Fibroblast of lung (primary cell): ENCODE measurements around the gene TCP11X2. TPM values are rescaled to one million over a fixed set of nuclear protein-coding genes. Genes with fewer than 3 reads are reported as not detected.
"Not testable (repeated sequence)": the region's sequence is repeated elsewhere in the genome, so short reads cannot be mapped to it uniquely, and the experiment has no call there.

Experiments
- DNase-seq, 2 donors: peaks; one replicate each; pipeline versions ENCODE4 v3.0.0 to v3.0.0-alpha.2; 2010; ENCODE audit warnings: low read depth in 2 of 2
- H2AFZ ChIP-seq: 2 replicates; pipeline ENCODE4 v1.5.1; 2012; ENCODE audit warnings: low read length, control low read depth, inconsistent platforms
- H3K27ac ChIP-seq: 2 replicates; pipeline ENCODE4 v1.5.1; 2011; ENCODE audit warnings: low read length, control low read depth; ENCODE audit not compliant: insufficient read depth
- H3K27me3 ChIP-seq: 2 replicates; pipeline ENCODE4 v1.5.1; 2011; ENCODE audit warnings: mild to moderate bottlenecking, low read length; ENCODE audit not compliant: control insufficient read depth, insufficient read depth
- H3K36me3 ChIP-seq: 2 replicates; pipeline ENCODE4 v1.5.1; 2011; ENCODE audit warnings: low read length; ENCODE audit not compliant: control insufficient read depth, insufficient read depth
- H3K4me1 ChIP-seq: 2 replicates; pipeline ENCODE4 v1.5.1; 2011; ENCODE audit warnings: low read length; ENCODE audit not compliant: control insufficient read depth, insufficient read depth; ENCODE audit errors: extremely low read depth
- H3K4me2 ChIP-seq: 2 replicates; pipeline ENCODE4 v1.5.1; 2011; ENCODE audit warnings: low read length, control low read depth; ENCODE audit not compliant: insufficient read depth; ENCODE audit errors: extremely low read depth
- H3K4me3 ChIP-seq, 4 experiments: fragments of 200-600 bp in 1 of 4; sonication (generic) in 1 of 4; replicated peaks in 1 of 4; 2 replicates each; pipeline ENCODE4 v1.5.1; 2011 to 2016; ENCODE audit warnings: low read length in 4 of 4, low read depth in 3 of 4, mild to moderate bottlenecking in 3 of 4, control low read depth in 2 of 4, inconsistent platforms in 1 of 4, mixed read lengths in 1 of 4; ENCODE audit not compliant: insufficient read depth in 1 of 4; ENCODE audit errors: control extremely low read depth in 1 of 4
- H3K79me2 ChIP-seq: 2 replicates; pipeline ENCODE4 v1.5.1; 2012; ENCODE audit warnings: mild to moderate bottlenecking, low read length, inconsistent platforms; ENCODE audit not compliant: control insufficient read depth, insufficient read depth
- H3K9ac ChIP-seq: 2 replicates; pipeline ENCODE4 v1.5.1; 2011; ENCODE audit warnings: mild to moderate bottlenecking, low read length, control low read depth; ENCODE audit not compliant: insufficient read depth
- H3K9me3 ChIP-seq: 2 replicates; pipeline ENCODE4 v1.5.1; 2012; ENCODE audit warnings: low read depth, low read length; ENCODE audit not compliant: control insufficient read depth, insufficient read depth
- H4K20me1 ChIP-seq: 2 replicates; pipeline ENCODE4 v1.5.1; 2011; ENCODE audit warnings: low read length; ENCODE audit not compliant: control insufficient read depth, insufficient read depth; ENCODE audit errors: extremely low read depth
- EZH2 ChIP-seq: IDR thresholded peaks from 2 replicates; pipeline ENCODE4 v1.5.1; 2012; ENCODE audit warnings: low read length, control low read depth, mild to moderate bottlenecking; ENCODE audit errors: missing control alignments
- polyA minus RNA-seq: library from RNA; depleted of rRNA, polyadenylated mRNA; stranded (reverse); fragments of >200 nt; gene quantifications from 2 replicates; pipeline ENCODE4 v1.2.3, GENCODE V29; 2011; ENCODE audit warnings: low replicate concordance
- polyA plus RNA-seq, 2 donors: library from polyadenylated mRNA; depleted of rRNA in 1 of 2; stranded (reverse) in 1 of 2; unstranded in 1 of 2; fragments of >200 nt; gene quantifications; 2 replicates each; pipeline ENCODE4 v1.2.1, GENCODE V29; 2011 to 2012; ENCODE audit warnings: missing spikeins in 1 of 2
- total RNA-seq: library from RNA; depleted of rRNA; stranded (reverse); fragments of >200 nt; gene quantifications from 2 replicates; pipeline ENCODE4 v1.2.1, GENCODE V29; 2014
- TF ChIP-seq, protein P1 (sequence below), 2 donors: IDR thresholded peaks in 1 of 2; conservative IDR thresholded peaks in 1 of 2; 1 replicate in 1 of 2; 2 replicates in 1 of 2; pipeline ENCODE4 v1.5.1; 2011 to 2012; ENCODE audit warnings: low read length in 2 of 2, control low read depth in 1 of 2, inconsistent platforms in 1 of 2, low read depth in 1 of 2, mild to moderate bottlenecking in 1 of 2

Gene TCP11X2
- total RNA-seq, result not detected in 2 replicates
- not detected in 2 replicates for polyA plus RNA-seq
- not detected in 2 replicates for polyA plus RNA-seq (2012)
- polyA minus RNA-seq, result not detected in 2 replicates

DNA sequence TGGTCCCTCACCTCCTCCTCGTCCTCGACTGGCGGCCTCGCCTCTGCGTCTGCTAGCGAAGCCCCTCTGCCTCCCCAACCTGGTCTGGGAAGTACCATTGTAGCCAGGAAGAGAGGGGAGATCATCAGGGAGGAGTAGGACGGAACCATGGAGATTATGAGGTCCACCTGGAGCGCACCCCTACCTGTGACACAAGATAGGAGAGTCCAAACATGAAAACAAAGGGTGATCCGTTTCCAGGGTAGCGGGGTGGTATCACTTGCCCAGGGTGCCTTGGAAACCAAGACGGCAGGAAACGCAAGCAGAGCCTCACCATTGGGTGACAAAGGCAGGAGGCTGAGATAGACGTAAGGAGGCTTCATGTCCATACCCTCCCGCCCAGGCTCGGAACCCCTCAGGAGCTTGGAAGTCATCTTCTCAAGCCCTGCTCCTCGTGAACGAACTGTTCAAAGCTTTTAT, at the start of gene TCP11X2:
Gene TCP11X2, minus strand, starts transcription at position 51 of the 459 bp plus-strand sequence.
- H3K9me3 ChIP-seq, H3K79me2 ChIP-seq, H2AFZ ChIP-seq, H3K4me3 ChIP-seq, H3K27ac ChIP-seq, H3K9ac ChIP-seq, H3K4me2 ChIP-seq, H4K20me1 ChIP-seq, H3K27me3 ChIP-seq, DNase-seq, H3K4me1 ChIP-seq, H3K36me3 ChIP-seq: not testable (repeated sequence)

DNA sequence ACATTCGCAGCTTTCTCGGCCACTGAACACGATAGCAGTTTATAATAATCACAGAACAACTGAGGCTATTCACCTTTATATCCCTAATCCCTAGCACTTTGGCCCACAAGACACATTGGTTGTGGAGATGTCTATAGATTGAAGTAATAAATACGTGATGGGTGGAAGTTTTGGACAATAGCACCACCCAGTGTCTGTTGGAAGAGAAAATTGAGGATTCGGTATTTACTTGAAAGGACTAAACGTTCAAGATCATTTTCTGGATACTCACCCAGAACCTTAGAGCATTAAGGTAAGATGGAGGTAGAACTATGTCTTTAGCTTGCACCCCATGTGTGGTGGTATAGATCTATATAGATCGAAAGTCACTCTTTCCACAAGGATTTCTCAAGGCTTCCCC, 45.7 kb upstream of the TCP11X2 start:
- no peak for TF ChIP-seq EZH2
- TF ChIP-seq, protein P1, sequence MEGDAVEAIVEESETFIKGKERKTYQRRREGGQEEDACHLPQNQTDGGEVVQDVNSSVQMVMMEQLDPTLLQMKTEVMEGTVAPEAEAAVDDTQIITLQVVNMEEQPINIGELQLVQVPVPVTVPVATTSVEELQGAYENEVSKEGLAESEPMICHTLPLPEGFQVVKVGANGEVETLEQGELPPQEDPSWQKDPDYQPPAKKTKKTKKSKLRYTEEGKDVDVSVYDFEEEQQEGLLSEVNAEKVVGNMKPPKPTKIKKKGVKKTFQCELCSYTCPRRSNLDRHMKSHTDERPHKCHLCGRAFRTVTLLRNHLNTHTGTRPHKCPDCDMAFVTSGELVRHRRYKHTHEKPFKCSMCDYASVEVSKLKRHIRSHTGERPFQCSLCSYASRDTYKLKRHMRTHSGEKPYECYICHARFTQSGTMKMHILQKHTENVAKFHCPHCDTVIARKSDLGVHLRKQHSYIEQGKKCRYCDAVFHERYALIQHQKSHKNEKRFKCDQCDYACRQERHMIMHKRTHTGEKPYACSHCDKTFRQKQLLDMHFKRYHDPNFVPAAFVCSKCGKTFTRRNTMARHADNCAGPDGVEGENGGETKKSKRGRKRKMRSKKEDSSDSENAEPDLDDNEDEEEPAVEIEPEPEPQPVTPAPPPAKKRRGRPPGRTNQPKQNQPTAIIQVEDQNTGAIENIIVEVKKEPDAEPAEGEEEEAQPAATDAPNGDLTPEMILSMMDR (conservative IDR thresholded peaks at IDR 0.05 in 1 of 2, IDR thresholded peaks at IDR 0.05 in 1 of 2; ENCODE audit: low read depth in 1 of 2, low read length in 2 of 2), result peak; percentile 23 to 24
- Histone ChIP-seq H3K4me2 (peak overlapping the region; percentile 51), H4K20me1 (no peaks in the 10 kb centered on the region), H3K4me3 (peak overlapping the region in 2 of 4 experiments; percentile 32 to 52), H3K79me2 (no peaks in the 10 kb centered on the region), H2AFZ (peak overlapping the region; percentile 19), H3K9ac (no peak overlapping the region), H3K9me3 (no peaks in the 10 kb centered on the region), H3K4me1 (no peaks in the 10 kb centered on the region), H3K36me3 (no peaks in the 10 kb centered on the region), H3K27ac (no peak overlapping the region), H3K27me3 (no peaks in the 10 kb centered on the region)
- peak; percentile 8 to 46 for DNase-seq

DNA sequence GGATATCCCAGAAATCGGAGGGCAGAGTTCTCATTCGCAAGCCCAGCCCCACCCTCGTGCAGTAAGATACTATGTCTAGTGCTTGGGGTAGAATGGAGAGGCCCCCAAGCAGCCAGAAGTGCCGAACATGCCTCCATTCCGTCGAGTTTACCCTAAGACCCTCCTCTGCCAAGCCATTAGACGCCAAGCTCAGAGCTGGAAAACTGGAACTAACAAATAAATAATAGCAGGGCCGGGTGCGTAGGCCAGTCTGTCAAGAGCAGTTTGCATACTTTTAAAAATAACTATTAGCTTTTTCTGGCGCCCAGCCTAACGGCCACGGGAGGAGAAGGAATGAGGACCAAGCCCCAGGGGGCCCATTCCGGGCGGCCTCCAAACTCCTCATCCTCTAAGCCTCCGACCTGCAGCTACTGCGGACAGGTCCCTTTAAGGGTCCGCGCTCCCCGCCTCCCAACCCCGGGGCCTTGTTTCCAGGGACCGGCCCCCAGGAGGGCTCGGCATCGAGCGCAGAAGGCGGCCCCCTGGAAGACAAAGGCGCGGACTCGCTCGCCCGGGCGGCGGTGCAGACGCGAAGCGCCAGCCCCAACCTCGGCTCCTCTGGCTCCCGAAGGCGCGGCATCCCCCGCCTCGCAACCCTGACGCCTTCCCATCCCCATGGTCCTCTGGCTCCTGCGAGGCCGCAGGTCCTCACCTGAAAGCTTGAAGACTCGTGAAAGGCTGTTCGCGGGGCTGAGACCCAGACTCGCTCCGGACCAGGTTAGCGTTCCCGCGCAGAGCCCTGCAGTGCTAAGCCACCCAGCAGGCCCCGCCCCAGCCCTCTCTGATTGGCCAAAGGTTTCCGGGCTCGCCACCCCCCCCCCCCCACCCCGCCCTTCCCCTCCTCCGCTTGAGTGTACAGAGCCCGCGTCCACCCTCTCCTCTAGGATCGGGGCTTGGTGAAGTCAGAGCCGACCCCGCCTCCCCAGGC, 44.6 kb upstream of the TCP11X2 start, which contains the start of gene TMSB15A:
Gene TMSB15A, minus strand, starts transcription at position 765 of the 967 bp plus-strand sequence.
- peak; percentile 47 to 57 for DNase-seq
- no peaks in the 10 kb centered on the region for H4K20me1 ChIP-seq
- H3K79me2 ChIP-seq, result no peaks in the 10 kb centered on the region
- H3K27me3 ChIP-seq, result no peaks in the 10 kb centered on the region
- H3K9me3 ChIP-seq, result no peaks in the 10 kb centered on the region
- peak within 1 kb of the TSS; percentile 59 for H3K4me2 ChIP-seq
- H3K4me1 ChIP-seq, result no peaks in the 10 kb centered on the region
- H3K4me3 ChIP-seq, result peak within 1 kb of the TSS; percentile 45 to 73 (median 53)
- no peaks in the 10 kb centered on the region for H3K36me3 ChIP-seq
- TF ChIP-seq, protein P1 (conservative IDR thresholded peaks at IDR 0.05 in 1 of 2, IDR thresholded peaks at IDR 0.05 in 1 of 2; ENCODE audit: low read depth in 1 of 2, low read length in 2 of 2), result no peak
- TF ChIP-seq EZH2, result no peak
- H3K9ac ChIP-seq, result peak within 1 kb of the TSS; percentile 55
- no peak within 1 kb of the TSS for H3K27ac ChIP-seq
- peak within 1 kb of the TSS; percentile 66 for H2AFZ ChIP-seq
